Calu3 (cell line): ENCODE data around the gene ZNF503. TPM values are rescaled to one million over a fixed set of nuclear protein-coding genes. Genes with fewer than 3 reads are reported as not detected.
A peak's percentile ranks its signal among the peaks of the same experiment; 100 is the strongest.

Experiments used
- BruUV-seq: library from RNA; stranded (reverse); fragments of 400-500 nt; replicated peaks from 2 replicates; lab custom pipeline; 2021; lab: Mats Ljungman, UMichigan
- CTCF ChIA-PET: fragments of 300-600 bp; sonication (Branson Sonifier 250); formaldehyde crosslinking; loops from one replicate; lab custom pipeline; 2022; ENCODE audit warnings: antibody characterized with exemption; lab: Charles Lee
- DNase-seq: peaks from one replicate; pipeline ENCODE4 v3.0.0; 2022
- H3K27ac Mint-ChIP-seq: one replicate; pipeline ENCODE4 v1.8.0; 2022; ENCODE audit warnings: mixed read lengths; ENCODE audit not compliant: unreplicated experiment
- H3K27me3 Mint-ChIP-seq: one replicate; pipeline ENCODE4 v1.8.0; 2022; ENCODE audit warnings: mixed read lengths; ENCODE audit not compliant: unreplicated experiment
- H3K36me3 Mint-ChIP-seq: one replicate; pipeline ENCODE4 v1.8.0; 2022; ENCODE audit warnings: mild to moderate bottlenecking, moderate library complexity, mixed read lengths; ENCODE audit not compliant: insufficient read depth, unreplicated experiment
- H3K4me1 Mint-ChIP-seq: one replicate; pipeline ENCODE4 v1.8.0; 2022; ENCODE audit warnings: mild to moderate bottlenecking, low read depth, mixed read lengths; ENCODE audit not compliant: unreplicated experiment
- H3K4me3 Mint-ChIP-seq: one replicate; pipeline ENCODE4 v1.8.0; 2022; ENCODE audit warnings: mild to moderate bottlenecking, low read depth, moderate library complexity, mixed read lengths; ENCODE audit not compliant: unreplicated experiment
- H3K9me3 Mint-ChIP-seq: one replicate; pipeline ENCODE4 v1.8.0; 2022; ENCODE audit warnings: low read depth, mixed read lengths; ENCODE audit not compliant: unreplicated experiment
- intact Hi-C: fragments of 100-400 bp; cut with micrococcal nuclease; formaldehyde crosslinking; loops from one replicate; pipeline ENCODE4 v1.10.0; 2022; ENCODE audit not compliant: unreplicated experiment
- total RNA-seq: library from RNA; stranded (reverse); gene quantifications from 2 replicates; pipeline ENCODE4 v1.2.3, GENCODE V29; 2022
- TF ChIP-seq, protein P1 (sequence below): fragments of 200-600 bp; IDR thresholded peaks from one replicate; pipeline ENCODE4 v1.8.0; 2022; ENCODE audit warnings: antibody characterized with exemption; ENCODE audit not compliant: unreplicated experiment

The ZNF503 gene
- total RNA-seq, 1 experiment from 2014 or later, result 12.5 TPM

DNA sequence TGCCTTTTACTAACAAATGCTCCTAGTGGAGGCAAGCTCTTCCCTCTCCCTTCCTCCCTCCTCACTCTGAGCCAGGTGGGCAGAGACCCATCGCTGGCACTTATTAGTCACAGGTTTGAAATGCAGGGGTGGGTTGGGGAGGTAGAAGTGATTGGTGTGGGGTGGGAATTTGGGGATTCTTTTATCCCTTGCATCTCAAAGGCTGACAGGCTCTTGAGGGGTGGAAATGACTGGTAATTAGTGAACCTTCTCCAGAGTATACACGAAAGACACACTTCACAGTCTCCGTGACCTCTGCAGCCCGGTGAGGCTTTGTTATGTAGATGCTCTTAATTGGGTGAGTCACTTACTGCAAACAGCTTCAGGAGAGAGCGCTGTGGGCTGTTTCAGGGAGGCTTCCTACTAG lies 16.0 kb upstream of the ZNF503 start:
- no peak overlapping the region for H3K27ac Mint-ChIP-seq
- no peak overlapping the region for H3K4me3 Mint-ChIP-seq
- no peaks in the 10 kb centered on the region for H3K4me1 Mint-ChIP-seq
- TF ChIP-seq, protein P1, sequence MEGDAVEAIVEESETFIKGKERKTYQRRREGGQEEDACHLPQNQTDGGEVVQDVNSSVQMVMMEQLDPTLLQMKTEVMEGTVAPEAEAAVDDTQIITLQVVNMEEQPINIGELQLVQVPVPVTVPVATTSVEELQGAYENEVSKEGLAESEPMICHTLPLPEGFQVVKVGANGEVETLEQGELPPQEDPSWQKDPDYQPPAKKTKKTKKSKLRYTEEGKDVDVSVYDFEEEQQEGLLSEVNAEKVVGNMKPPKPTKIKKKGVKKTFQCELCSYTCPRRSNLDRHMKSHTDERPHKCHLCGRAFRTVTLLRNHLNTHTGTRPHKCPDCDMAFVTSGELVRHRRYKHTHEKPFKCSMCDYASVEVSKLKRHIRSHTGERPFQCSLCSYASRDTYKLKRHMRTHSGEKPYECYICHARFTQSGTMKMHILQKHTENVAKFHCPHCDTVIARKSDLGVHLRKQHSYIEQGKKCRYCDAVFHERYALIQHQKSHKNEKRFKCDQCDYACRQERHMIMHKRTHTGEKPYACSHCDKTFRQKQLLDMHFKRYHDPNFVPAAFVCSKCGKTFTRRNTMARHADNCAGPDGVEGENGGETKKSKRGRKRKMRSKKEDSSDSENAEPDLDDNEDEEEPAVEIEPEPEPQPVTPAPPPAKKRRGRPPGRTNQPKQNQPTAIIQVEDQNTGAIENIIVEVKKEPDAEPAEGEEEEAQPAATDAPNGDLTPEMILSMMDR, result no peak
- H3K9me3 Mint-ChIP-seq, result no peaks in the 10 kb centered on the region
- H3K27me3 Mint-ChIP-seq, result peaks cover 29% of the 10 kb centered on the region
- BruUV-seq, result no TSS peak
- no peaks in the 10 kb centered on the region for H3K36me3 Mint-ChIP-seq
- CTCF ChIA-PET, result no interaction called here
- intact Hi-C loops, result no loop called here
- DNase-seq, result no peak

DNA sequence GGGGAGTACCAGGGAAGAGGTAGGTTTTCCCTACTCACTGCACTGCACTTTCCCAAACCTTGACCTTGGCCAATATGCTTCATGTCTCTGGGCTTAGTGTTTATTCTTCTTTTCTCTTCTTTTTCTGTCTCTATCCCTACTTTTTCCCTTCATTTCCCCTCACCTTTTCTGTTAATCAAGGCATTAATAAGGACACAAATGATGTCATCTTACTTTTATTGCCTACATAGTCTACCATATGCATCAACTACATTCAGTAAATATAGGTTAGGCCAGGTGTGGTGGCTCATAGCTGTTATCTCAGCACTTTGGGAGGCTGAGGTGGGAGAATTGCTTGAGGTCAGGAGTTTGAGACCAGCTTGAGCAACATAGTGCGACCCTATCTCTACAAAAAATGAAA lies 13.0 kb upstream of the ZNF503 start:
- CTCF ChIA-PET, result interaction anchor here (0.6 to 1.6 kb wide), 2 partner anchors 13 to 199 kb away, joined by 5 to 8 read pairs; partner anchors contain the start of gene ZNF503
- Mint-ChIP-seq H3K9me3 (no peaks in the 10 kb centered on the region), H3K27me3 (peaks cover 44% of the 10 kb centered on the region), H3K27ac (no peak overlapping the region), H3K36me3 (peaks cover 12% of the 10 kb centered on the region), H3K4me3 (no peak overlapping the region), H3K4me1 (no peaks in the 10 kb centered on the region)
- intact Hi-C loops, result no loop called here
- DNase-seq, result no peak
- TF ChIP-seq, protein P1, result no peak
- no TSS peak for BruUV-seq

DNA sequence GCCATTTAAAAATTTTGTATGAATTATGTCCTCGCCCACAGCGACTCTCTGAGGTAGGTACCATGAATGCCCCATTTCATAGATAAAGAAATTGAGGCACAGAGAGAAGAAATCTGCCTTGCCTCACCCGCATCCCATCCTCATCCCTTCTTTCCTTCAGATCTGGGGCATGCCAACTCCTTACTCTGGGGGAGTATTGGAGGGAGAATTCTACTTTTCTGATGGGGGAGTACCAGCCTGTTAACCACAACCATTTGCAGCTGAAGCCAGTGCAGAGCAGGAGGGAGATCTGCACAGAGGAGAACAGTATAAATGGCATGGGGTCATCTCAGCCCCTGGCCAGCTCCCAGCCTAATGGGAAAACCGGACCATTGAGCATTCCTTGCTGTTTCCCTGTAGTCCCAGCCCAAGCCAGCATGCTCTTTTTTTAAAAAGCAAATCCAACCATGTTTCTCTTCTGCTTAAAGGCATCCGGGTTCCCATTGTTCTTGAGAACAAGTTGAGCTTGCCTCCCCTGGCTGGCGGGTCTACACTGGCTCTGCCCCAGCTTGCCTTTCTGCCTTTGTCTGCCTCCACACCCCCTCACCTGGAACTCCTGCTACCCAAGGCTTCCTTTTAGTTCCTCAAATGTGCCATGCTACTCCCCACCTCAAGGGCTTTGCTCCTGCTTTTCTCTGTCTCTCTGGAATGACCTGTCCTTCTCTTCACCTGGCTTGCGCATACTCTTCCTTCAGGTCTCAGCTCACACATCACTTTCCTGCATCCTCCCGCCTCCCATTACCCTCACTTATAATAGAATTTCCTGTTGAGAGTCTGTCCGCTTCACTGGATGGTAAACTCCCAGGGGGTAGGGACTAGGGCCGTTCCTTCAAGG lies 8.8 kb upstream of the ZNF503 start:
- TSS peak; percentile 38 for BruUV-seq
- intact Hi-C loops, result no loop called here
- H3K36me3 Mint-ChIP-seq, result peaks cover 37% of the 10 kb centered on the region
- CTCF ChIA-PET, result interaction anchor here (1.6 kb wide), 1 partner anchor 9 kb away, joined by 4 read pairs; the partner anchor contains the start of gene ZNF503
- H3K4me1 Mint-ChIP-seq, result peaks cover 7% of the 10 kb centered on the region
- H3K27me3 Mint-ChIP-seq, result peaks cover 28% of the 10 kb centered on the region
- H3K4me3 Mint-ChIP-seq, result peak overlapping the region; percentile 94
- TF ChIP-seq, protein P1, result no peak
- no peaks in the 10 kb centered on the region for H3K9me3 Mint-ChIP-seq
- no peak overlapping the region for H3K27ac Mint-ChIP-seq
- no peak for DNase-seq

DNA sequence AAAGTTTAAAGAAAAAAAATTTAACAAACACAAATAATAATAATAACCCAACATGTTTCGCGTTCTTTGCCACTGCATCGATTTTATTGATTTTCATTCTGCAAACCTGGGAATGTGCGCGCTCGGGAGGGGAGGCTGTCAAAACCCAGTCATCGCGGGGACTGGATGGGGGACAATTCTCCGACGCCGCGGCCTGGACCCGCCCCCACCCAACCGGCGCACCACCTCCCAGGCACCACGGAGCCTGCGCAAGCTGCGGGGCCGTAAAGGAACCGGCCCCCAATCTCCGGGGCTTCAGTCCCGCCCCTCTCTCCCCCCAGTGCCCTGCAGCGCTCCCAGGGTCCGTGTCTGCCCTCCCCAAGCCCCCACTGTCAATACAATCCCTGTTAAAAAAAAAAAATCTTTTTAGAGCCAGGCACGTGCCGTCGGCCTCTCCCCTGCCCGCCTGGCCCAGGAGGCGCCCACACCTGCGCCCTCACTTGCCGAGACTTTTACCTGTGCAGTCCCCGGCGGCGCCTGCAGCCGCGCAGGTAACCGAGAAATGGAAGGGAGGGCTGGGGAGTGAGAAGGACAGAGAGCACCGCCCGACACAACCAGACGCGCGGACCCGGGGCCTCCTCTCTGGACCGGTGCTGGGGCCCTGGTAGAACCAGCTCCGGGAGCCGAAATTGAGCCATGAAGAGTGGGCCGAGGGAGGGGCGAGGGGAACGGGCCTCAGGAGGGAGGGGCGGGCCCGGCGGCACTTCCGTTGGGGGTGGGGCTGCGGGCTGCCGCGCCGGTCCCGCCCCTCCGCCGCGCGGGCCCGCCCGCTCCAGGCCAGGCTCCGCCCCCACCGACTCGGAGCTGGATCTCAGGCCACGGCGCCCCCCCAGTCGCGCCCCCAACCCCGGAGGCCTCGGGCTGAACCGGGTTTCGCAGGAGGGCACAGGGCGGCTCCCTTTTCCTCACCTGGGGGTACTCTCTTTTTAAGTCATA lies 7.6 kb upstream of the ZNF503 start:
- Mint-ChIP-seq H3K4me3 (peak overlapping the region; percentile 94), H3K27me3 (peaks cover 19% of the 10 kb centered on the region), H3K27ac (peak overlapping the region; percentile 61), H3K36me3 (peaks cover 45% of the 10 kb centered on the region), H3K9me3 (no peaks in the 10 kb centered on the region), H3K4me1 (peaks cover 12% of the 10 kb centered on the region)
- BruUV-seq, result TSS peak; percentile 73
- intact Hi-C loops, result loop anchor here (10.0 kb wide), 2 partner anchors 196 to 1136 kb away; no protein-coding TSS in a partner anchor
- TF ChIP-seq, protein P1, result no peak
- DNase-seq, result peak; percentile 89
- CTCF ChIA-PET, result interaction anchor here (1.6 kb wide), 1 partner anchor 8 kb away, joined by 4 read pairs; the partner anchor contains the start of gene ZNF503
